ENCODE results near the gene SIX2.

The SIX2 gene

GRCh38 chr2:45033302-45033701 is 24.1 kb upstream of the SIX2 start:
- Mint-ChIP-seq H3K9me3 (no peaks in the 10 kb centered on the region), H3K27ac (no peak overlapping the region), H3K36me3 (ENCODE audit: insufficient read depth) (no peaks in the 10 kb centered on the region), H3K4me3 (no peak overlapping the region), H3K4me1 (ENCODE audit: low read depth in 2 of 2) (no peaks in the 10 kb centered on the region), H3K27me3 (peaks cover 30 to 32% of the 10 kb centered on the region in 2 donors)
- ATAC-seq (replicated peaks) (no peak), DNase-seq (no peak)

GRCh38 chr2:45031028-45031427 is 21.8 kb upstream of the SIX2 start:
- H3K9me3 Mint-ChIP-seq, result no peaks in the 10 kb centered on the region
- peaks cover 33 to 36% of the 10 kb centered on the region in 2 donors for H3K27me3 Mint-ChIP-seq
- H3K4me1 Mint-ChIP-seq (ENCODE audit: low read depth in 2 of 2), result no peaks in the 10 kb centered on the region
- H3K27ac Mint-ChIP-seq, result no peak overlapping the region
- DNase-seq (no peak), ATAC-seq (replicated peaks) (no peak)
- no peaks in the 10 kb centered on the region for H3K36me3 Mint-ChIP-seq (ENCODE audit: insufficient read depth)
- no peak overlapping the region for H3K4me3 Mint-ChIP-seq

DNA sequence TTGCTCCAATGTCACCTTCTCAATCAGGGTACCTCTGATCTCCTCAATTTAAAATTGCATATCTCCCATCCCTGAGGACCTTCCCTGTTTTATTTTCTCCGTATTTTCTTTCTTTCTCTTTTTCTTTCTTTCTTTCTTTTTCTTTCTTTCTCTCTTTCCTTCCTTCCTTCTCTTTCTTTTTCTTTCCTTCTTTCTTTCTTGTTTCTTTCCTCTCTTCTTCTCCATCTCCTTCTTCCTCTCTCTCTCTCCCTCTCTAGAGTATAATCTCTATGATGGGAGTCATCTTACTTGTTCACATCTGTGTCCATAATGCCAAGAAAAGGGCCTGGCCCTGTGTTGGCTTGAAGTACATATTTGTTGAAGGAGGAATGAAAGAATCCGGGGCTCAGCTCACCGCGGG is 21.3 kb upstream of the SIX2 start:
- ATAC-seq (replicated peaks) (no peak), DNase-seq (no peak)
- H3K27me3 Mint-ChIP-seq, result peaks cover 38 to 39% of the 10 kb centered on the region in 2 donors
- no peak overlapping the region for H3K4me3 Mint-ChIP-seq
- H3K27ac Mint-ChIP-seq, result no peak overlapping the region
- no peaks in the 10 kb centered on the region for H3K9me3 Mint-ChIP-seq
- no peaks in the 10 kb centered on the region for H3K36me3 Mint-ChIP-seq (ENCODE audit: insufficient read depth)
- no peaks in the 10 kb centered on the region for H3K4me1 Mint-ChIP-seq (ENCODE audit: low read depth in 2 of 2)

- H3K9me3 Mint-ChIP-seq, result no peaks in the 10 kb centered on the region
- no peak overlapping the region for H3K4me3 Mint-ChIP-seq
- peaks cover 33 to 43% of the 10 kb centered on the region in 2 donors for H3K27me3 Mint-ChIP-seq
- no peaks in the 10 kb centered on the region for H3K36me3 Mint-ChIP-seq (ENCODE audit: insufficient read depth)
- no peaks in the 10 kb centered on the region for H3K4me1 Mint-ChIP-seq (ENCODE audit: low read depth in 2 of 2)
- DNase-seq (no peak), ATAC-seq (replicated peaks) (no peak)
- H3K27ac Mint-ChIP-seq, result no peak overlapping the region
Measured at GRCh38 chr2:45029215-45029614, 20.0 kb upstream of the SIX2 start.

DNA sequence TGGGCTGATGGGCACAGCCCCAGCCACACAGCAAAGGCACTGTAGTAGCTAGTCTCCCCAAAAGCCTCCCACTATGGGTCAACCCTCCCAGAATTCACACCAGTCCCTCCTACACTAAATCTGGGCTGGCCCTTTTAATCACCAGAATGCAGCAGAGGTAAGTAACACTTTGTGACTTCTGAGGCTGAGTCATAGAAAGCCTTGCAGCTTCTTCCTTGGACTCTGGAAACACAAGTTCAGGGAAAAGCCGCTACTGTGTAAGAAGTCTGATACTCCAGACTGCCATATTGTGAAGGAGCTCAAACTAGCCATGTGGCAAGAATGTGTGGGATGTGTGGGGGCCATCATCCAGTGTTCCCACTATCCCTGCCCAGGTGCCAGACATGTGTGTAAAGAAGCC is 19.0 kb upstream of the SIX2 start:
- Mint-ChIP-seq H3K36me3 (ENCODE audit: insufficient read depth) (no peaks in the 10 kb centered on the region), H3K27ac (no peak overlapping the region), H3K4me1 (ENCODE audit: low read depth in 2 of 2) (no peaks in the 10 kb centered on the region), H3K9me3 (no peaks in the 10 kb centered on the region), H3K27me3 (peaks cover 26 to 39% of the 10 kb centered on the region in 2 donors), H3K4me3 (no peak overlapping the region)
- no peak for DNase-seq
- no peak for ATAC-seq (replicated peaks)

DNA sequence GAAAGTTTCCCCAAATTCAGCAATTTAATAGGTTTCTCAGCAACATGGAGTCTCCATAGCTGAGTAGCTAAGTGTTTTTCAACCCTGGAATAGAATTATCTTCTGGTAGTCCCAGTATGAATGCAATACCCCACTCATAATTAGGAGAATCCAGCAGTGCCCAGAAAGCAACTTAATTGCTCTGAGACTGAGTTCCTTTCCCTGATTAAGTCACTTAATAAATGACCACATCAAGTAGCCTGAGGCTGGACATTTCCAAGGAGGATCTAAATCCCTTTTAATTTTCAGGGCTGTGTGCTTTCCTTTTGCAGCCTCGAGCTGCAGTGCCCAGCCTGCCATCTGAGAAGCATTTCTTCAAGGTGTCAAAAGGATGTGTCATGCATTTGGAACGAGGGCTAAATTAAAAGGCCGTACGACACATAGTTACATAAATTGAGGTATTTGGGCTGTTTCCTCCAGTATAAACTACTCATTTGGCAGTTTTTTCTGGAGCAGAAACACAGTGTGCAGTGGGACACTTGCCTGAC is 17.7 kb upstream of the SIX2 start:
- ATAC-seq (replicated peaks), result no peak
- no peaks in the 10 kb centered on the region for H3K9me3 Mint-ChIP-seq
- H3K36me3 Mint-ChIP-seq (ENCODE audit: insufficient read depth), result no peaks in the 10 kb centered on the region
- DNase-seq, result no peak
- no peaks in the 10 kb centered on the region for H3K4me1 Mint-ChIP-seq (ENCODE audit: low read depth in 2 of 2)
- no peak overlapping the region for H3K4me3 Mint-ChIP-seq
- no peak overlapping the region for H3K27ac Mint-ChIP-seq
- peaks cover 33 to 45% of the 10 kb centered on the region in 2 donors for H3K27me3 Mint-ChIP-seq

DNA sequence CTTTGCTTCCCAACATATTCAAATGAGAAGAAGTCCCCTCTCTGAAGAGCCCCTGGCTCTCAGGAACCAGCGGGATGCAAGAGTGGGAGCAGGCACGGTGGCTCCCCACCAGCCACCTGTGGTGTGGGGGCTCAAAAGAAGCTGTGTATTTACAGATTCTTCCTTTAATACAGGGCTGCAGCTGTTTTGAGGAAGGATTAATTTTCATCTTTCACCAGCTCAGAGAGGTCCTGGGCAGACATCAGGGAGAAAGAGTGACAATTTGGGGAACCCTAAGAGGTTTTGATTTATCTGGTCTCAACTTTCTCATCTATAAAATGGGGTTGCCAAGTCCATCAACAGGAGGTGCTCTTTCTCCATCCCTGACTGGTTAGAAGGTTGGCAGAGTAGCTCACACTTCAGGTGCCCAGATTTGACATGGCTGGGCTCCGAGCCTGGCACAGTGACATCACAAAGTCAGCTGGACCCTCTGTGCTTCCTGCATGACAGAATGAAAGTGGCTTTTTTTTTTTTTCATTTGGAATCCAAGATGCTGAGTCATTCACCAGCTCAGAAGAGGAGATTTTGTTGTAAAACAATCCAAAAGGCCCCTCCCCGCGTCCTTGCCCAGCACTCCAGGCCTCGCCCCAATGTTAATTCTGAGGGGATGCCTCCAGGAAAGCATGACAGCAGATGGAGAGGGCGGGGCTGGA is 15.5 kb upstream of the SIX2 start:
- Mint-ChIP-seq H3K9me3 (no peaks in the 10 kb centered on the region), H3K4me1 (ENCODE audit: low read depth in 2 of 2) (no peaks in the 10 kb centered on the region), H3K27ac (no peak overlapping the region), H3K27me3 (peaks cover 22 to 48% of the 10 kb centered on the region in 2 donors), H3K36me3 (ENCODE audit: insufficient read depth) (no peaks in the 10 kb centered on the region), H3K4me3 (no peak overlapping the region)
- DNase-seq, result no peak
- no peak for ATAC-seq (replicated peaks)

- H3K27me3 Mint-ChIP-seq, result peaks cover 22 to 48% of the 10 kb centered on the region in 2 donors
- ATAC-seq (replicated peaks) (no peak), DNase-seq (no peak)
- no peaks in the 10 kb centered on the region for H3K9me3 Mint-ChIP-seq
- no peak overlapping the region for H3K4me3 Mint-ChIP-seq
- no peaks in the 10 kb centered on the region for H3K36me3 Mint-ChIP-seq (ENCODE audit: insufficient read depth)
- no peaks in the 10 kb centered on the region for H3K4me1 Mint-ChIP-seq (ENCODE audit: low read depth in 2 of 2)
- no peak overlapping the region for H3K27ac Mint-ChIP-seq
Measured at GRCh38 chr2:45024097-45024496, 14.8 kb upstream of the SIX2 start.

DNA sequence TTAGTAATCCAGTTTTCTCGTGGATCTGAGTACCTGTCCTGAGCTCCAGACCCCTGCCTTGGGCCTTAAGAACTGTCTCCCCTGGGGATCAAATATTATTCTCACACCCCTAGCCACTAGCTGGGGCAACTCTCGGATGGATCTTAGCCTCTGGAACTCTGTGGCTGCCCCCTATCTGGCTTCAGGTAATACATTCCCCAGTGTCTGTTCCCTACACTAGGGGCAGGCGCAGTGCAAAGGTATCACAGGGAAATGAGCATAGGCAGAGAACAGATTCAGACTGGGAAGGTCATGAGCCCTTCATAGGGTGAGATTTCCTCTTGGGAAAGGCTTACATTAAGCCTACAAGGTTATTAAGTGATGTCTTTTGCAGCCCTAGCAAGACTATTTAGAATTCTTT is 11.2 kb upstream of the SIX2 start:
- no peak for ATAC-seq (replicated peaks)

DNA sequence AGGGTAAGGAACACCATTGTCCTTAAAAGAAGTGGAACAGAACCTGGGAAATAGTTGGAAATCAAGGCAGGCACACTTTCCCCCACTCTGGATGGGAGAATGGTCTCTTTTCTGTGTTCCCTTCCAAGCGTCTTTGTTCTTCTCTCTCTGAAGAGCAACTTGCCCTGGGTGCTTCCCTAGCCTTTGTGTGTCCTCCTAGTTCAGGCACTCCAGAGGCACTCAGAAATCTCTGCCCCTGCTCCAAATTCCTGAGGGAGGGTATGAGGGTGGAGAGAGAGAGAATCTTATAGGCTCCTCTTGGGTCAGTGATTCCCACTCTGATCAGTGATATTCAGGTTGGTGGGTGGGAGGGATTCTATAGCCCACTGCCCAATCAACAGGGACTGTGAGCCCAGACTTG is 8.8 kb upstream of the SIX2 start:
- DNase-seq (no peak), ATAC-seq (replicated peaks) (no peak)
- Mint-ChIP-seq H3K9me3 (no peaks in the 10 kb centered on the region), H3K4me1 (ENCODE audit: low read depth in 2 of 2) (peaks cover 0 to 3% of the 10 kb centered on the region in 2 donors), H3K36me3 (ENCODE audit: insufficient read depth) (no peaks in the 10 kb centered on the region), H3K27ac (no peak overlapping the region), H3K4me3 (no peak overlapping the region), H3K27me3 (peaks cover 59 to 81% of the 10 kb centered on the region in 2 donors)

More for the DNA sequence above, 11.2 kb upstream of the SIX2 start:
- Mint-ChIP-seq H3K4me3 (no peak overlapping the region), H3K4me1 (ENCODE audit: low read depth in 2 of 2) (no peaks in the 10 kb centered on the region), H3K27ac (no peak overlapping the region), H3K36me3 (ENCODE audit: insufficient read depth) (no peaks in the 10 kb centered on the region), H3K9me3 (no peaks in the 10 kb centered on the region), H3K27me3 (peaks cover 46 to 73% of the 10 kb centered on the region in 2 donors)
- no peak for DNase-seq

DNA sequence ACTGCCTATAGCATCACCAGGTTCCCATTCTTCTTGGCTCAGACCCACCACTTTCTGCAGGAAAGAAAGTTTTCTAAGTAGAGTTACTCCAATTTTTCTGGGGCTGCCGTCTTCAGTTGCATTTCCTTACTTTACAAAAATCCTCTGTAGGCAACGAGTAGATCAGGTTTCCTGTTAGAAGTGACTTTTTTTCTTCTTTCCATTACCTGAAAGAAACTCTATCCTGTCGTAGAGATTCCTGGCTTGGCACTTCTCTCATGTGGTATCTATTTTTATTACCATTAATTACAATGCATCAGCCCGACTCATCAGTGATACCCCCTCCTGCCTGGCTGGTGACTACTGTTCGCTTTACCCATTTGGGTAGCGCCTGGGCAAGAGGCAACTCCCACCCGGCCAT is 5.6 kb upstream of the SIX2 start:
- Mint-ChIP-seq H3K27ac (no peak overlapping the region), H3K4me3 (peak overlapping the region; percentile 37 to 62)

GRCh38 chr2:45014016-45014702 is 4.9 kb upstream of the SIX2 start:
- ATAC-seq (replicated peaks) (no peak), DNase-seq (no peak)
- H3K4me1 Mint-ChIP-seq (ENCODE audit: low read depth in 2 of 2), result peaks cover 6 to 7% of the 10 kb centered on the region in 2 donors
- no peaks in the 10 kb centered on the region for H3K36me3 Mint-ChIP-seq (ENCODE audit: insufficient read depth)
- no peak overlapping the region for H3K27ac Mint-ChIP-seq
- H3K27me3 Mint-ChIP-seq, result peaks cover 84 to 90% of the 10 kb centered on the region in 2 donors
- peak overlapping the region; percentile 37 to 62 for H3K4me3 Mint-ChIP-seq
- no peaks in the 10 kb centered on the region for H3K9me3 Mint-ChIP-seq

More for the DNA sequence above, 5.6 kb upstream of the SIX2 start:
- ATAC-seq (replicated peaks) (no peak), DNase-seq (no peak)
- Mint-ChIP-seq H3K9me3 (no peaks in the 10 kb centered on the region), H3K27me3 (peaks cover 81 to 90% of the 10 kb centered on the region in 2 donors), H3K36me3 (ENCODE audit: insufficient read depth) (no peaks in the 10 kb centered on the region), H3K4me1 (ENCODE audit: low read depth in 2 of 2) (peaks cover 3 to 6% of the 10 kb centered on the region in 2 donors)

DNA sequence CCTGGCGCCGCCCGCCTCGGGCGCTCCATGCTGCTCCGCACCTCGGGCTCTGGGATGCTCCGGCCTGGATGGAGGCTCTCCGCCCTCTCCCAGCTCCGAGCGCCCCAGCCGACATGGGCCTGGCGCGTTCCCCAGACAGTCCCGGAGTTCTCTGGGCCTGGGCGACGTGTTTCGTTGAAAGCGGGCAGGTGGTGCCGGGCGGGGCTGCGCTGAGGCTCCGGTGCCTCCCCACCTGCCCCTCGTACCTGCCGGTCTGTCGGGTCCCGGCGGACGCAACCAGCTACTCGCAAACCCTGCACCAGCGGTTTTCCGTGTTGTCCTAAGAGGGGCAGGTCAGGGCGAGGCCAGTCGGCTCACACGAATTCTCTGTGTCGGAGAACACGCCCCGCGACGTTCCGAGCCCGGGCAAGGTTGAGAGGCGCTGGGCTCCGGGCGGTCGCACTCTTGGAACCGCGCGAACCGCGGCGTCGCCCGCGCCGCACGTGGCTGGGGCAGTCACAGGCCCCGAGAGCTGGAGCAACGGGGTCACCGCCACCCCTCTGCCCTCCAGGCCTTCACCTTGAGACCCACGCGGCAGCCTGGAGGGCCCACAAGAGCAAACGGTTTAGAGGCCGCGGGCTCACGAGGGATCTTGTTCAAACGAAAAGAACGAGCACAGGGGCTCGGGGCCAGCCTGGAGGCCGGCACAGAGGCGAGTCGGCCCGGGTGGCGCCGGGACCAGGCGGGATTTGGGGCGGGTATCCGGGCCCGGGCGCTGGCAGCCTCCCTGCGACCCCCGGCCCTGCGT is 4.2 kb upstream of the SIX2 start:
- Mint-ChIP-seq H3K27me3 (peaks cover 79 to 92% of the 10 kb centered on the region in 2 donors), H3K27ac (no peak overlapping the region), H3K36me3 (ENCODE audit: insufficient read depth) (no peaks in the 10 kb centered on the region), H3K9me3 (no peaks in the 10 kb centered on the region), H3K4me3 (peak overlapping the region in 1 of 2 donors; percentile 12), H3K4me1 (ENCODE audit: low read depth in 2 of 2) (peaks cover 6 to 10% of the 10 kb centered on the region in 2 donors)
- ATAC-seq (replicated peaks) (no peak), DNase-seq (no peak)
